ENCODE measurements around the gene IFT88. TPM values are rescaled to one million over a fixed set of nuclear protein-coding genes. Genes with fewer than 3 reads are reported as not detected.

The IFT88 gene
- total RNA-seq, 1 donor from 2014 or later: 20.9 TPM

DNA sequence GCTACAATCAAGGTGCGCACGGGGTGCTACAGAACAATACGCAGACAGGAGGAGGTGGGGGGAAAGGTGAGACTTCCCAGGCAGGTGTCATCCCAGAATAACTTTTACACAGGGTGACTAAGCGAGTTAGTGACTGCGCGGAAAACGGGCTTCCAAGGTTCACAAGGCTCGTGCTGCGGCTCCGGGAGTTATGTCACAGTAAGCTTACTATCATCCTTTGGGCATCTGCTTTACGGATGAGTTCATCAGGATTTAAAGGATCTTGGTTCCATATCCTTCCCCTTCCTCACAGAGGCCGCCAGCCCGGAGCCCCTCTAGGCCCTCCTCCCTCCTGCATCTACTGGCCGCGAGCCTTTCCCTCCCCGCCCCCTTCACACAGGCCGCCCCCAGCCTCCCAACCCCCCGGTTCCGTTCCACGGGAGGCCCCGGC is 474 bp upstream of the IFT88 start:
- no peak for DNase-seq

GRCh38 chr13:20567881-20568528 is 1.0 kb downstream of the IFT88 start:
- DNase-seq: no peak

GRCh38 chr13:20570517-20570916 is 3.6 kb downstream of the IFT88 start:
- DNase-seq: no peak

DNA sequence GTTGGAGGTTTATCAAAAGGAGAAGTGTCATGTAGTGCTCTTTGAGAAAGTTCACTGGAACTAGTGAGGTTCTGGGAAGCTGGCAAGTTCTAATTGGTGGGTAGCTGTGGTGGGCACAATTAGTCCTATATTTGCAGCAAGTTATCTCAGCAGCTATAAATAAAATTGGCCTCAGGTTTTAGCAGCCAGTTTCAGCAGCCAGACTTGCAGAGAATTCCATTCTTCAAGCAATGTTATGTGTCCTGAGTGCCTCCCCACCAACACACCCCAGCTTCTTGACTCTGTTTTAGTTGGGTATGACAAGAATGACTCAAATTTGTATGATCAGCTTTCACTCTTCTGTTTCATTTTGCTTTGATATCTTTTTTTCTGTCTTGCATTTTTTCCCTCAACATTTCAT is 4.7 kb downstream of the IFT88 start:
- no peak for DNase-seq

- DNase-seq: no peak
Observed at GRCh38 chr13:20573186-20573585, 6.2 kb downstream of the IFT88 start.

DNA sequence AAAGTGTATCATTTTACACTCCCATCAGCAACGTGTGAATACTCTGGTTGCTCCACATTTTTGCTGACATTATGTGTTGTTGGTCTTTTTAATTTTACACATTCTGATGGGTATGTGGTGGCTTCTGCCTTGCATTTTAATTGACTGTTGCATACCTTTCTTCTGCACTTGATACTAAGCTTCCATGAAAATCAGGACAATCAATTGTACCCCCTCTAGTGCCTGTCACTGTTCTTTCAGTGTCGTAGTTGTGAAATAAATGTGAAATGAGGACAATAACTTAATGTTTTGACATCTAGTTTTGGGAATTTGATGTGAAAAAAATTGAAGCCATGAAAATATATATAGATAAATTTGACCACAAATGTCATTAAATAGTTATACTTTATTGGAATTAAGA is 6.7 kb downstream of the IFT88 start:
- DNase-seq: no peak

DNA sequence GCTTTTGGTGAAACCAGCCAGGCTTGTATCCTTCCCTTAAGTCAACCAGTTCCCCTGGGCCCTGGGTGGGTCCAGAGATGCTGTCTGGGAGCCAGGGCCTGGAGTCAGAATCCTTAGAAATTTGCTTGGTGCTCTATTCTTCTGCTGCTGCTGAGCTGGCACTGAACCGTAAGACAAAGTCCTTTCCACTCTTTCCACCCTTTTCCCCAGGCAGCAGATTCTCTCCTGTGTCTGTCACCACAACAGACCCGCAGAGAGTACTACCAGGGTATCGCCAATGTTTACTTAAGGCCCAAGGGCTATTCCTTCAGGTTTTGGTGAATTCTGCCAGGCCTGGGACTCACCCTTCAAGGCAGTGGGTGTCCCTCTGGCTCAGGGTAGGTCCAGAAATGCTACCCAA is 12.2 kb downstream of the IFT88 start:
- DNase-seq: no peak

- DNase-seq: no peak
Observed at GRCh38 chr13:20580257-20580656, 13.3 kb downstream of the IFT88 start.

GRCh38 chr13:20582026-20582425 is 15.1 kb downstream of the IFT88 start:
- DNase-seq: no peak

DNA sequence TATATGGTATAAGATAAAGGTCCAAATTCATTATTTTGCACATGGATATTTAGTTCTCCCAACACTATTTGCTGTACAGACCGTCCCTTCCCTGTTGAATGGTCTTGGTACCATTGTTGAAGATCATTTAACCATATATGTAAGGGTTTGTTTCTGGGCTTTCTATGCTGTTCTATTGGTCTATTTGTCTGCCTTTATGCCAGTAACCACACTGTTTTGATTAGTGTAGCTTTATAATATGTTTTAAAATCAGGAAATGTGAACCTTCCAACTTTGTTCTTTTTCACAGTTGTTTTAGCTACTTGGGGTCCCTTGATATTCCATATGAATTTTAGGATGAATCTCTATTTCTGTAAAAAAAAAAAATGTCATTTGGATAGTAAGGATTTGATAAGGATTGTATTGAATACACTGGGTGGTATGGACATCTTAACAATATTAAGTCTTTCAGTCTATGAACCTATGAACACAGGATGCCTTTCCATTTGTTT is 16.9 kb downstream of the IFT88 start:
- DNase-seq: no peak

GRCh38 chr13:20585371-20585770 is 18.4 kb downstream of the IFT88 start:
- no peak for DNase-seq

DNA sequence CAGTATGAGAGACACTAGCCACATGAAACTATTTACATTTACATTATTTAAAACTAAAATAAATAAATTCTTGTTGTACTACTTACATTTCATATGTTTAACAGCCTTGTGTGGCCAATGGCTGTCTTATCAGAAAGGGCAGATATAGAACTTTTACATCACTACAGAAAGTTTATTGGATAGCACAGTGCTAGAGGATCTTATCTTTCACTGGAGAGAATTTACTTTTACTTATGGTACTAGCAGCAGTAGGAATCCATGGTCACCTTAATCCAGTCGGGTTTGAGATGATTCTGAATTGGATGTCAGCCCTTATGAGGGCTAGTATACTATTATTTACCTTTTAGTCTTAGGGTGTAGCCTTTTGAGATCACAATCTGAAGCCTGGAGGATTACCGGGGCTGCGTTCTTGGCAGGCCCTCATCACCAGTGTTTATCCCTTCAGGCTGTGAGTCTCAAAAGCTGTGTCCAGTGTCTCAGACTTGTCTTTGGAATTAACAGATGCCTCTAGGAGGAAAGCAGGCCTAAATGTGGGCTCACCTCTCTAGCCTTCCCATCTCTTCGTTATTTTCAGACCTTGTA is 21.7 kb downstream of the IFT88 start:
- no peak for DNase-seq

DNA sequence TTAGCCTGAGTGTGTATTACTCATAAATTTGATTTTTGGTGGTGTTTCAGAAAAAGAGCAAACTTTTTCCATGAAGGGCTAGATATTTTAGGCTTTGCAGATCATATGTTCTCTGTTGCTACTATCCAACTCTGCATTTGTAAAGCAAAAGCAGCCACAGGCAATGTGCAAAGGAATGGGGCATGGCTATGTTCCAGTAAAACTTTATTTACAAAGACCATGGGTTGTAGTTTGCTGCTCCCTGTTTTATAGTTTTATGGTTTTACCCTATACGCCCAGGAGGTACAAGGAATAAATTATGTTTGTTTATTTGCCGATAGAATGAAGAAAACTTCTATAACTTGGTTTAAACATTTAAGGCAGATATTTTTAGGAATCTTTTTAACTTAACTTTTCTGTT is 23.6 kb downstream of the IFT88 start:
- no peak for DNase-seq

- no peak for DNase-seq
Observed at GRCh38 chr13:20592606-20593005, 25.6 kb downstream of the IFT88 start.

GRCh38 chr13:20594280-20594679 is 27.3 kb downstream of the IFT88 start:
- no peak for DNase-seq

- DNase-seq: no peak
Observed at GRCh38 chr13:20607015-20607414, 40.1 kb downstream of the IFT88 start.

DNA sequence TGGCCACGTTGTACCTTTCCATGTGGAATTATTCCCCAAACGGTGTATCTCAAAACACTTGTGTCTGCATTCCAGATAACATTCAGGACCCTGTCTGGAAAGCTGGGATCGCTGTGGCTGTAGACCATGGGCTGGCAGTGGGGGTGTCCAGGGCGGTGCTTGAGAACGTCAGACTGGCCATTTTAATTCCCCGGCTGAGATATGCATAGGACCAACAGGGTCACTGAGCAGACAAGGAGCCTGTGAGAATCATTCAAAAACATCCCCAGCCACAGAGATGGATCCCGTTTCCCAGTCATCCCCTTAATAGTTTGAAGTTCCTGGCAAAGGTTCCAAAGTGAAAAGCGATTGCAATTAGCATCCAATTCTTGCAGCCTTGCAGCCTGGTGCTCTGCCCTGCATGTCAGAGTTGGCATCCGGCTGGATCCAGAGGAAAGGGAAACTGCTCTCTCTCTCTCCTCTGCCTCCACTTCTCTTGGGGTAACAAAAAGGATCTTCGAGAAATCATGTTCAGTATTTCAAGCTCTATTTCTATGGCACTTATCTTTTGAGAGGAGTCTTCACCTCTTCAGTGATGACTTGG is 41.6 kb downstream of the IFT88 start:
- no peak for DNase-seq

DNA sequence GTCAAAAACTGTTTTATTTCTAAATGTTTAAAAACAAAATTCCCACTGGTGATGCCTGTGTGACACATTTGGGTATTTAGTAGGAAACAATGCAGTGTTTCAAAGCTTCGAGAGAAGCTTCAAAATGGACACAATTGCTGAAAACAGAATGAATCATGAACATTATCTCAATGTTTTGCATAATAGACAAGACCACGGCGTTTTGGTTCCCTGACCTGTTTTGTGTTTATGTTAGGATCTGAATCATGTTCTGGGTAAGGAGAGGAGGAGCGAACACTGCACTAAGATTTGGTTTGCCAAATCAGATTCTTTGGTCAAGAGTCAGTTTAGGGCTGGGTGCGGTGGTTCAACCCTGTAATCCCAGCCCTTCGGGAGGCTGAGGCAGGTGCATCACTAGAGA is 42.2 kb downstream of the IFT88 start:
- no peak for DNase-seq

DNA sequence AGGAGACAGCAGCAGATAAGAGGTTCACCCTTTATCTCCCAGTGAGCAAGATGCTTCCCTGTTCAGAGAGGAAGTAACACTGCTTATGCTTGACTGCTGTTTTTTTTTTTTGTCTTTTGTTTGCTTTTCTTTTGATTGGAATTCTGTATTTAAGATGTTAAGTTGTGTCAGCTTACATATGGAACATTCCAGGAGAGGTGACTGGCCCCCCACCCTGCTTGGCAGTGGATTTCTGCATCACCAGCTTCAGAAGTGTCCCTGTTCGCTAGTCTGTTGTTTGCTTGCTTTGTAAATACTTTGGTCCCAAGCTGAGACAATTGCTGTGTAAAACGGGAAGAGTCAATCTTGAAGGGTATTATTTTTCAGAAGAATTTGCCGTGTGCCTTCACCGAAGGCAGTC is 43.0 kb downstream of the IFT88 start:
- no peak for DNase-seq

GRCh38 chr13:20616059-20616797 is 49.3 kb downstream of the IFT88 start:
- DNase-seq: no peak

- DNase-seq: no peak
Observed at GRCh38 chr13:20623000-20623399, 56.0 kb downstream of the IFT88 start.

- no peak for DNase-seq
Observed at GRCh38 chr13:20624213-20624612, 57.3 kb downstream of the IFT88 start.

DNA sequence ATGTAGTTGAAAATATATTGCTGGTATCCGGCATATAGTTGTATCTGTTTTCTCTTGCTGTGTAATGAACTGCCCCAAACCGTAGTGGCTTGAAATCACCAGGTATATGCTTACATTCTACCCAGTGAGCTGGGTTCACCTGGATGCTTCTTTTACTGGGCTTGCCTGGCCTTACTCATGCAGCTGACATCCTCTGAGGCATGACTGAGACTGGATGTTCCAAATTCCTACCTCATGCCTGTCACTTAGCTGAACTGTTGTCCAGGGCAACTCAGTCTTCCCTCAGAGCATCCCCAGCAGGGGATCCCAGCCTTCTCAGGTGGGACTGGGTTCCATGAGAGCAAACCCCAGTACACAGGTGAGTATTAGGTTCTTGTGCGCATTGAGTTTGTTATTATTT is 66.8 kb downstream of the IFT88 start:
- no peak for DNase-seq

Data from tongue (tissue), 2 donors.